Measurements from ENCODE around the gene IFNE. TPM values are rescaled to one million over a fixed set of nuclear protein-coding genes. Genes with fewer than 3 reads are reported as not detected.
"Not testable (repeated sequence)": the region's sequence is repeated elsewhere in the genome, so short reads cannot be mapped to it uniquely, and the experiment has no call there.

IFNE gene
- total RNA-seq, 4 donors from 2014 or later, result 5.3 to 5.5 (median 5.3) TPM; not detected in 1

GRCh38 chr9:21452681-21453080, 29.4 kb downstream of the IFNE start:
- DNase-seq, result no peak
- H3K4me3 ChIP-seq, result no peak overlapping the region
- TF ChIP-seq CTCF (IDR thresholded peaks at IDR 0.05) (no peak), POLR2A (IDR thresholded peaks at IDR 0.05) (no peak)
- H3K27me3 ChIP-seq, result no peaks in the 10 kb centered on the region
- no peak overlapping the region for H3K27ac ChIP-seq
- H3K4me1 ChIP-seq, result no peaks in the 10 kb centered on the region
- H3K36me3 ChIP-seq, result no peaks in the 10 kb centered on the region
- H3K9me3 ChIP-seq, result no peaks in the 10 kb centered on the region

GRCh38 chr9:21450733-21451394, 31.2 kb downstream of the IFNE start:
- Histone ChIP-seq H3K36me3 (no peaks in the 10 kb centered on the region), H3K9me3 (no peaks in the 10 kb centered on the region), H3K4me1 (no peaks in the 10 kb centered on the region), H3K27me3 (no peaks in the 10 kb centered on the region), H3K4me3 (no peak overlapping the region), H3K27ac (no peak overlapping the region)
- DNase-seq, result no peak
- TF ChIP-seq CTCF (IDR thresholded peaks at IDR 0.05) (no peak), POLR2A (IDR thresholded peaks at IDR 0.05) (no peak)

- H3K9me3 ChIP-seq, H3K27ac ChIP-seq, H3K36me3 ChIP-seq, DNase-seq, H3K4me1 ChIP-seq, H3K4me3 ChIP-seq, H3K27me3 ChIP-seq: not testable (repeated sequence)
These were observed 32.8 kb downstream of the IFNE start for GRCh38 chr9:21449312-21449711.

GRCh38 chr9:21443849-21444625, 38.1 kb downstream of the IFNE start:
- DNase-seq, result no peak
- H3K9me3 ChIP-seq, result no peaks in the 10 kb centered on the region
- no peaks in the 10 kb centered on the region for H3K4me1 ChIP-seq
- no peak overlapping the region for H3K4me3 ChIP-seq
- no peak overlapping the region for H3K27ac ChIP-seq
- no peaks in the 10 kb centered on the region for H3K27me3 ChIP-seq
- no peaks in the 10 kb centered on the region for H3K36me3 ChIP-seq
- no peak for TF ChIP-seq CTCF (IDR thresholded peaks at IDR 0.05)
- TF ChIP-seq POLR2A (IDR thresholded peaks at IDR 0.05), result no peak

GRCh38 chr9:21440139-21440538, 42.0 kb downstream of the IFNE start, which contains the start of gene IFNA1:
TSS of gene IFNA1 (plus strand) at chr9:21440439. CDS start at chr9:21440508, 69 bp downstream.
- Histone ChIP-seq H3K36me3 (no peaks in the 10 kb centered on the region), H3K27me3 (no peaks in the 10 kb centered on the region), H3K4me1 (no peaks in the 10 kb centered on the region), H3K9me3 (no peaks in the 10 kb centered on the region), H3K4me3 (no peak within 1 kb of the TSS), H3K27ac (no peak within 1 kb of the TSS)
- TF ChIP-seq CTCF (IDR thresholded peaks at IDR 0.05) (no peak), POLR2A (IDR thresholded peaks at IDR 0.05) (no peak)
- DNase-seq, result no peak

- not testable (repeated sequence) for H3K36me3 ChIP-seq
These were observed 47.1 kb downstream of the IFNE start for GRCh38 chr9:21435015-21435383.

More at GRCh38 chr9:21435015-21435383, 47.1 kb downstream of the IFNE start:
- not testable (repeated sequence) for H3K4me3 ChIP-seq, DNase-seq, H3K9me3 ChIP-seq, H3K27ac ChIP-seq, H3K4me1 ChIP-seq, H3K27me3 ChIP-seq

All from Peyer's patch (tissue), 4 donors.